ENCODE results near the gene TNFRSF19. TPM values are rescaled to one million over a fixed set of nuclear protein-coding genes. Genes with fewer than 3 reads are reported as not detected.

TNFRSF19 gene
- total and polyA plus RNA-seq, 2 of the 8 experiments (the other 6 are each of a cell fraction or from before 2014, with no cell fraction given), result 0.50 to 0.95 TPM

GRCh38 chr13:23715092-23715761, 145.0 kb downstream of the TNFRSF19 start:
- Histone ChIP-seq H3K4ac (replicated peaks; ENCODE audit: insufficient read length, low read depth, low read length) (no peak overlapping the region), H2BK12ac (ENCODE audit: low read depth, low read length) (no peak overlapping the region), H3K9me3 (ENCODE audit: insufficient read depth in 2 of 2, low read depth in 1 of 2, low read length in 1 of 2) (0 out of 4 replicates have a peak, but pooled peaks cover 0 to 5% of the 10 kb centered on the region in 2 experiments), H3K23ac (ENCODE audit: insufficient read length) (no peak overlapping the region), H2AK5ac (ENCODE audit: low read depth, low read length) (no peak overlapping the region), H3K27ac (ENCODE audit: low read depth, low read length) (no peak overlapping the region), H3K27me3 (replicated peaks in 1 of 4; ENCODE audit: control insufficient read depth in 3 of 4, extremely low read depth in 1 of 4, insufficient read depth in 3 of 4, low read length in 3 of 4) (no peaks in the 10 kb centered on the region), H3K4me3 (ENCODE audit: extremely low read depth in 1 of 4, insufficient read depth in 2 of 4, low read depth in 3 of 4, low read length in 4 of 4) (no peak overlapping the region), H3K18ac (ENCODE audit: extremely low read depth, low read length) (no peak overlapping the region; the same call in 1 of the 2 replicates), H3K56ac (replicated peaks; ENCODE audit: insufficient read length, low read depth, low read length) (no peak overlapping the region), H3K4me1 (replicated peaks in 1 of 4; ENCODE audit: control insufficient read depth in 3 of 4, insufficient read depth in 4 of 4, low read length in 3 of 4) (no peaks in the 10 kb centered on the region; a peak in 1 of 7 replicates), H4K20me1 (replicated peaks in 1 of 2; ENCODE audit: control insufficient read depth in 1 of 2, insufficient read depth in 2 of 2, low read length in 2 of 2) (peaks cover 0 to 1% of the 10 kb centered on the region in 2 experiments), H2BK15ac (ENCODE audit: low read length) (no peak overlapping the region), H2AFZ (ENCODE audit: low read length) (no peak overlapping the region), H2BK120ac (replicated peaks; ENCODE audit: low read depth, low read length) (no peak overlapping the region), H3K9ac (replicated peaks in 1 of 4; ENCODE audit: extremely low read depth in 1 of 4, low read depth in 3 of 4, low read length in 3 of 4) (no peak overlapping the region), H4K8ac (ENCODE audit: extremely low read depth, insufficient read depth, low read length) (no peak overlapping the region), H3K79me2 (ENCODE audit: control insufficient read depth in 1 of 2, insufficient read depth in 2 of 2, low read length in 2 of 2) (no peaks in the 10 kb centered on the region), H3K14ac (ENCODE audit: insufficient read length) (no peak overlapping the region), H4K5ac (ENCODE audit: insufficient read length, low read depth, low read length) (no peak overlapping the region), H2BK20ac (ENCODE audit: low read length) (no peak overlapping the region), H3K36me3 (ENCODE audit: control insufficient read depth in 2 of 4, insufficient read depth in 4 of 4, low read length in 3 of 4) (no peaks in the 10 kb centered on the region), H2BK5ac (ENCODE audit: low read depth, low read length) (no peak overlapping the region), H4K91ac (replicated peaks; ENCODE audit: insufficient read length, low read length) (no peak overlapping the region), H3K79me1 (ENCODE audit: low read depth, low read length) (no peaks in the 10 kb centered on the region), H3K4me2 (ENCODE audit: insufficient read depth in 1 of 2, low read depth in 2 of 2, low read length in 2 of 2) (no peak overlapping the region), H3K23me2 (ENCODE audit: low read depth, low read length) (no peaks in the 10 kb centered on the region)
- POLR2A ChIA-PET (ENCODE audit: partially characterized antibody), result no interaction called here
- CTCF ChIA-PET (ENCODE audit: partially characterized antibody), result interaction anchor here (0.6 to 1.3 kb wide), 4 partner anchors 14 to 174 kb away, joined by 3 to 4 read pairs (median 3); partner anchors contain the start of gene MIPEP
- 94% methylated on average over 11 of the region's 19 CpGs; no CpG with 5 or more reads in 1 of the 2 experiments for WGBS, 2 experiments (ENCODE audit: extremely low coverage in 1 of 2, insufficient coverage in 1 of 2, insufficient read length in 1 of 2, insufficient replicate concordance in 2 of 2, low coverage in 1 of 2, low lambda C conversion rate in 2 of 2, missing lambda C conversion rate in 1 of 2)
- peak in 1 of 2 experiments; percentile 41; a peak in 2 of 4 replicates for TF ChIP-seq RAD21 (IDR thresholded peaks at IDR 0.05 in 1 of 2, conservative IDR thresholded peaks at IDR 0.05 in 1 of 2; ENCODE audit: low read depth in 2 of 2, low read length in 2 of 2)
- no peak for TF ChIP-seq CTBP2 (IDR thresholded peaks at IDR 0.05; ENCODE audit: borderline replicate concordance, insufficient read depth, insufficient read length, low read length)
- TF ChIP-seq, protein P1, sequence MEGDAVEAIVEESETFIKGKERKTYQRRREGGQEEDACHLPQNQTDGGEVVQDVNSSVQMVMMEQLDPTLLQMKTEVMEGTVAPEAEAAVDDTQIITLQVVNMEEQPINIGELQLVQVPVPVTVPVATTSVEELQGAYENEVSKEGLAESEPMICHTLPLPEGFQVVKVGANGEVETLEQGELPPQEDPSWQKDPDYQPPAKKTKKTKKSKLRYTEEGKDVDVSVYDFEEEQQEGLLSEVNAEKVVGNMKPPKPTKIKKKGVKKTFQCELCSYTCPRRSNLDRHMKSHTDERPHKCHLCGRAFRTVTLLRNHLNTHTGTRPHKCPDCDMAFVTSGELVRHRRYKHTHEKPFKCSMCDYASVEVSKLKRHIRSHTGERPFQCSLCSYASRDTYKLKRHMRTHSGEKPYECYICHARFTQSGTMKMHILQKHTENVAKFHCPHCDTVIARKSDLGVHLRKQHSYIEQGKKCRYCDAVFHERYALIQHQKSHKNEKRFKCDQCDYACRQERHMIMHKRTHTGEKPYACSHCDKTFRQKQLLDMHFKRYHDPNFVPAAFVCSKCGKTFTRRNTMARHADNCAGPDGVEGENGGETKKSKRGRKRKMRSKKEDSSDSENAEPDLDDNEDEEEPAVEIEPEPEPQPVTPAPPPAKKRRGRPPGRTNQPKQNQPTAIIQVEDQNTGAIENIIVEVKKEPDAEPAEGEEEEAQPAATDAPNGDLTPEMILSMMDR (IDR thresholded peaks at IDR 0.05; ENCODE audit: control extremely low read depth in 1 of 3, insufficient read depth in 1 of 3, low read depth in 1 of 3, low read length in 3 of 3), result peak in 2 of 3 experiments; percentile 14 to 19; a peak in 1 of 4 replicates
- no peak for FAIRE-seq
- DNase-seq (ENCODE audit: low read depth in 1 of 2, low spot score in 2 of 2), result no peak
